WTC11 (cell line): ENCODE data around the gene PAK1IP1. TPM values are rescaled to one million over a fixed set of nuclear protein-coding genes. Genes with fewer than 3 reads are reported as not detected.
A peak's percentile ranks its signal among the peaks of the same experiment; 100 is the strongest.

ENCODE experiments used
- ATAC-seq: fragments of 200-7000 bp; cut with Tn5 transposase; 2 replicates; pipeline ENCODE4 v1.10.0; 2021; ENCODE audit warnings: mild to moderate bottlenecking, moderate library complexity
- CTCF ChIA-PET: fragments of 300-600 bp; sonication (Branson Sonifier 250); formaldehyde crosslinking; loops from one replicate; lab custom pipeline; 2021; ENCODE audit warnings: antibody characterized with exemption; lab: Charles Lee
- POLR2A ChIA-PET: fragments of 350-600 bp; sonication (Branson Sonifier 250); formaldehyde crosslinking; loops from one replicate; lab custom pipeline; 2021; ENCODE audit warnings: antibody characterized with exemption; lab: Charles Lee
- DNase-seq: peaks from one replicate; pipeline ENCODE4 v3.0.0; 2021; ENCODE audit warnings: low spot score
- H3K27ac Mint-ChIP-seq: 2 replicates; pipeline ENCODE4 v1.8.0; 2021; ENCODE audit warnings: mixed read lengths
- H3K27me3 Mint-ChIP-seq: 2 replicates; pipeline ENCODE4 v1.8.0; 2021; ENCODE audit warnings: low read depth, mild to moderate bottlenecking, moderate library complexity, mixed read lengths
- H3K36me3 Mint-ChIP-seq: 2 replicates; pipeline ENCODE4 v1.8.0; 2021; ENCODE audit warnings: mixed read lengths
- H3K4me1 Mint-ChIP-seq: 2 replicates; pipeline ENCODE4 v1.8.0; 2022; ENCODE audit warnings: mixed read lengths
- H3K4me3 Mint-ChIP-seq: 2 replicates; pipeline ENCODE4 v1.8.0; 2021; ENCODE audit warnings: mild to moderate bottlenecking, moderate library complexity, mixed read lengths
- H3K9me3 Mint-ChIP-seq: 2 replicates; pipeline ENCODE4 v1.8.0; 2021; ENCODE audit warnings: mixed read lengths
- ELF4 ChIP-seq: sonication (generic); formaldehyde crosslinking; IDR thresholded peaks from 2 replicates; pipeline ENCODE4 v1.8.1; 2022; ENCODE audit warnings: low read depth, mild to moderate bottlenecking, moderate library complexity, missing genetic modification reagents
- ESRRA ChIP-seq: sonication (generic); formaldehyde crosslinking; IDR thresholded peaks from 2 replicates; pipeline ENCODE4 v1.8.1; 2022; ENCODE audit warnings: mild to moderate bottlenecking, missing genetic modification reagents, borderline replicate concordance
- FOXP1 ChIP-seq: sonication (generic); formaldehyde crosslinking; IDR thresholded peaks from 2 replicates; pipeline ENCODE4 v1.8.0; 2022; ENCODE audit warnings: missing genetic modification reagents, mild to moderate bottlenecking, moderate library complexity, borderline replicate concordance
- GRHL2 ChIP-seq: fragments of 250-450 bp; sonication (Bioruptor Pico); IDR thresholded peaks from 2 replicates; pipeline ENCODE4 v1.8.0; 2022; ENCODE audit warnings: mild to moderate bottlenecking, moderate library complexity; ENCODE audit not compliant: insufficient replicate concordance, severe bottlenecking
- JAZF1 ChIP-seq: fragments of 250-450 bp; sonication (Bioruptor Pico); IDR thresholded peaks from 2 replicates; pipeline ENCODE4 v1.9.0; 2021; ENCODE audit warnings: moderate library complexity, mild to moderate bottlenecking, inconsistent platforms
- MXD4 ChIP-seq: fragments of 250-450 bp; sonication (Bioruptor Pico); IDR thresholded peaks from 2 replicates; pipeline ENCODE4 v1.8.0; 2021; ENCODE audit warnings: mild to moderate bottlenecking, moderate library complexity, borderline replicate concordance
- NFE2L1 ChIP-seq: sonication (generic); formaldehyde crosslinking; IDR thresholded peaks from 2 replicates; pipeline ENCODE4 v1.8.1; 2023; ENCODE audit warnings: missing genetic modification reagents
- NR3C1 ChIP-seq: sonication (generic); formaldehyde crosslinking; conservative IDR thresholded peaks from 2 replicates; pipeline ENCODE4 v1.8.1; 2023; ENCODE audit warnings: low read depth, mild to moderate bottlenecking, missing genetic modification reagents
- OVOL2 ChIP-seq: fragments of 250-450 bp; sonication (Bioruptor Pico); IDR thresholded peaks from 2 replicates; pipeline ENCODE4 v1.9.0; 2021; ENCODE audit warnings: mild to moderate bottlenecking, borderline replicate concordance
- RELA ChIP-seq: sonication (generic); formaldehyde crosslinking; IDR thresholded peaks from 2 replicates; pipeline ENCODE4 v1.8.1; 2022; ENCODE audit warnings: missing genetic modification reagents, mild to moderate bottlenecking, borderline replicate concordance
- TEAD1 ChIP-seq: sonication (generic); formaldehyde crosslinking; IDR thresholded peaks from 2 replicates; pipeline ENCODE4 v1.8.0; 2022; ENCODE audit warnings: mild to moderate bottlenecking, missing genetic modification reagents
- TP53 ChIP-seq: sonication (generic); formaldehyde crosslinking; IDR thresholded peaks from 2 replicates; pipeline ENCODE4 v1.8.1; 2023; ENCODE audit warnings: mild to moderate bottlenecking, missing genetic modification reagents
- ZNF219 ChIP-seq: sonication (generic); formaldehyde crosslinking; IDR thresholded peaks from 2 replicates; pipeline ENCODE4 v1.8.0; 2023; ENCODE audit warnings: missing genetic modification reagents, mild to moderate bottlenecking, borderline replicate concordance
- ZNF232 ChIP-seq: sonication (generic); formaldehyde crosslinking; IDR thresholded peaks from 2 replicates; pipeline ENCODE4 v1.8.0; 2022; ENCODE audit warnings: mild to moderate bottlenecking, missing genetic modification reagents
- ZNF317 ChIP-seq: sonication (generic); formaldehyde crosslinking; IDR thresholded peaks from 2 replicates; pipeline ENCODE4 v1.8.1; 2023; ENCODE audit warnings: low read depth, mild to moderate bottlenecking, moderate library complexity, missing genetic modification reagents, borderline replicate concordance
- ZNF396 ChIP-seq: fragments of 250-450 bp; sonication (Bioruptor Pico); IDR thresholded peaks from 2 replicates; pipeline ENCODE4 v1.8.0; 2021; ENCODE audit warnings: mild to moderate bottlenecking, moderate library complexity, borderline replicate concordance
- total RNA-seq: library from RNA; stranded (reverse); gene quantifications from 3 replicates; pipeline ENCODE4 v1.2.3, GENCODE V29; 2021
- TF ChIP-seq, protein P1 (sequence below): sonication (generic); formaldehyde crosslinking; IDR thresholded peaks from 2 replicates; pipeline ENCODE4 v1.8.1; 2023; ENCODE audit warnings: mild to moderate bottlenecking, moderate library complexity, missing genetic modification reagents
- TF ChIP-seq, protein P2 (sequence below): fragments of 250-450 bp; sonication (Bioruptor Pico); conservative IDR thresholded peaks from 2 replicates; pipeline ENCODE4 v1.9.0; 2021; ENCODE audit warnings: mild to moderate bottlenecking
- TF ChIP-seq, protein P3 (sequence below): fragments of 250-450 bp; sonication (Bioruptor Pico); IDR thresholded peaks from 2 replicates; pipeline ENCODE4 v1.9.0; 2021; ENCODE audit warnings: moderate library complexity, mild to moderate bottlenecking, inconsistent platforms, borderline replicate concordance
- TF ChIP-seq, protein P4 (sequence below): sonication (generic); formaldehyde crosslinking; IDR thresholded peaks from 2 replicates; pipeline ENCODE4 v1.8.1; 2022; ENCODE audit warnings: missing genetic modification reagents, borderline replicate concordance
- TF ChIP-seq, protein P5 (sequence below): fragments of 250-450 bp; sonication (Bioruptor Pico); IDR thresholded peaks from 2 replicates; pipeline ENCODE4 v1.9.0; 2021; ENCODE audit warnings: mild to moderate bottlenecking
- TF ChIP-seq, protein P6 (sequence below): sonication (generic); formaldehyde crosslinking; IDR thresholded peaks from 2 replicates; pipeline ENCODE4 v1.8.0; 2022; ENCODE audit warnings: mild to moderate bottlenecking, missing genetic modification reagents
- TF ChIP-seq, protein P7 (sequence below): sonication (generic); formaldehyde crosslinking; IDR thresholded peaks from 2 replicates; pipeline ENCODE4 v1.8.0; 2023; ENCODE audit warnings: missing genetic modification reagents
- TF ChIP-seq, protein P8 (sequence below): sonication (generic); formaldehyde crosslinking; conservative IDR thresholded peaks from 2 replicates; pipeline ENCODE4 v1.8.1; 2022; ENCODE audit warnings: mild to moderate bottlenecking, missing genetic modification reagents

The PAK1IP1 gene
- total RNA-seq, 1 experiment from 2014 or later: 30.4 TPM

DNA sequence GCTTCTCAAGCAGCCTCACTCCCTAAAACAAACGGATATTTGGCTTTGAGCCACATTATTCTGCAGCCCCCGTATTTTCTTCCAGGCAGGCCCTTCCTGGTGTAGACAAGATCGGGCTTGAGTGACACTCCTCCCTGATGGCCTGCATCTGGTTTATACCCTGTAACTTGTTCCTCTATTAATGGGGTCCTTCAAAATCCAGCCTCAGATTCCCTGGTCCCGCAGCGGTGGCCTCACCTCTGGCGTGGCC, 27.7 kb downstream of the PAK1IP1 start (continued):
- TF ChIP-seq, protein P1, sequence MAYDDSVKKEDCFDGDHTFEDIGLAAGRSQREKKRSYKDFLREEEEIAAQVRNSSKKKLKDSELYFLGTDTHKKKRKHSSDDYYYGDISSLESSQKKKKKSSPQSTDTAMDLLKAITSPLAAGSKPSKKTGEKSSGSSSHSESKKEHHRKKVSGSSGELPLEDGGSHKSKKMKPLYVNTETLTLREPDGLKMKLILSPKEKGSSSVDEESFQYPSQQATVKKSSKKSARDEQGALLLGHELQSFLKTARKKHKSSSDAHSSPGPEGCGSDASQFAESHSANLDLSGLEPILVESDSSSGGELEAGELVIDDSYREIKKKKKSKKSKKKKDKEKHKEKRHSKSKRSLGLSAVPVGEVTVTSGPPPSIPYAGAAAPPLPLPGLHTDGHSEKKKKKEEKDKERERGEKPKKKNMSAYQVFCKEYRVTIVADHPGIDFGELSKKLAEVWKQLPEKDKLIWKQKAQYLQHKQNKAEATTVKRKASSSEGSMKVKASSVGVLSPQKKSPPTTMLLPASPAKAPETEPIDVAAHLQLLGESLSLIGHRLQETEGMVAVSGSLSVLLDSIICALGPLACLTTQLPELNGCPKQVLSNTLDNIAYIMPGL (CRISPR knock-in tag): no peak
- no peak for TF ChIP-seq ZNF219 (CRISPR knock-in tag)
- TF ChIP-seq NFE2L1 (CRISPR knock-in tag): no peak
- TF ChIP-seq, protein P2, sequence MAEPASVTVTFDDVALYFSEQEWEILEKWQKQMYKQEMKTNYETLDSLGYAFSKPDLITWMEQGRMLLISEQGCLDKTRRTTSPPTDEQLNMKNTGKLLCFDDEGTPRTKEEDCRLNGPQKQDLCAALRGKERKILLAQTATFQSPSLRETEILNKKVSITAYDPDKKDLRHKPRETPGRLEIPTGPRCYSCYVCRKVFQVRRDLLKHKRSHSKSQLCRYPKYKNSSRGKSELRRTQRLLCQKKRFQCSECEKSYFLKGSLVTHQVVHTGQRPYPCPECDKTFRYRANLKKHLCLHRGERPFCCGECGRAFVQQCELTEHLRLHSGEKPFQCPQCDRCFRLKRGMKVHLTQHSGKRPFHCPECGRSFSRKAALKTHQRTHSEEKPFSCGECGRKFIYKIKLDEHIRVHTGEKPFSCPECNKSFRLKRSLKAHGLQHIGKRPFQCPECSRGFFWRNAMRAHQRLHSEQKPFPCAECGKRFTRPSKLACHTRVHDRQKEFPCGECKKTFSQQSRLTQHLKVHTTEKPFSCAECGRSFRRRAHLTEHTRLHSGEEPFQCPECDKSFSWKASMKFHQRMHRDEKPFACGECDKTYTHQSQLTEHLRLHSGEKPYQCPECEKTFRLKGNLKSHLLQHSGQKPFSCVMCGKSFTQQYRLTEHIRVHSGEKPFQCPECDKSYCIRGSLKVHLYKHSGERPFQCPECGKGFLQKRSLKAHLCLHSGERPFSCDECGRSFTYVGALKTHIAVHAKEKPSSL (CRISPR knock-in tag): no peak
- TF ChIP-seq ZNF317 (CRISPR knock-in tag): no peak
- TF ChIP-seq NR3C1 (CRISPR knock-in tag): no peak

DNA sequence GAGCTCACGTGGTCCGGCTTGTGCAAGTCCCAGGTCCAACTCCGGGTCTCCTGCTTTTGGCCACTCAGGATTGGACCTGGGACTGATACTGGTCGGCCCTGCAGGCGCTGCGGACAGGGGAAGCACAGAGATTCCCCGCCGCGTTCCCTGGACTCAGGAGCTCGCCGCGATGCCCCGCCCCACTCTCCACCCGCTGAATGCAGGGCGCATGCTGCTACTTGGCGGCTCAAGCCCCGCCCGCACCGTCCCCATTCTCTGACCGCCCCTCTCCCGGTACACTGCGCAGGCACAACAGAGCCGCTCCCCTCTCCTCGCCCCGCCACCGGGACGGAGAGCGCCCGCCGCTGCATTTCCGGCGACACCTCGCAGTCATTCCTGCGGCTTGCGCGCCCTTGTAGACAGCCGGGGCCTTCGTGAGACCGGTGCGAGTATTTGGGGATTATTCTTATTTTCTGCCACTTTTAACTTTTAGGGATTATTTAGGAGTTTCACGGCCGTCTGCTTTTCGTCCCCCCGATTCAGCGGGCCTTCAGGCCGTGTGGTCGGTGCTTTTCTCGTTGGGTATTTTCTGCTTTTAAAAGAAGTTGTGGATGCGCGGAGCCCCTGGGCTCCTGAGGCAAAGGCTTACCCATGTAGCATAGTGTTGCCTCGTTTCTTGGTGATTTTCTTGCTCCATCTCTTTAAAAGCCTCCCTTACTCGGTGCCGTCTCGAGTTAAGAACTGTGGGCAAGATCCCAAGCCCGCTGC, 28.2 kb downstream of the PAK1IP1 start, which contains the start of gene TMEM14C:
TMEM14C (plus strand) TSS at position 251 of the 747 bp plus-strand sequence. CDS start 1,544 bp downstream, outside the sequence.
- H3K9me3 Mint-ChIP-seq: peaks cover 23% of the 10 kb centered on the region
- POLR2A ChIA-PET: interaction anchor here (0.5 to 4.5 kb wide), 8 partner anchors 12 to 289 kb away, joined by 3 to 43 read pairs (median 3); partner anchors contain the start of genes C6orf52, PAK1IP1 and TMEM14B
- H3K4me3 Mint-ChIP-seq: peak within 1 kb of the TSS; percentile 97
- ATAC-seq (peak; percentile 97), DNase-seq (peak; percentile 100)
- H3K4me1 Mint-ChIP-seq: peaks cover 28% of the 10 kb centered on the region
- no peaks in the 10 kb centered on the region for H3K27me3 Mint-ChIP-seq
- H3K27ac Mint-ChIP-seq: peak within 1 kb of the TSS; percentile 99
- CTCF ChIA-PET: interaction anchor here (0.6 to 2.7 kb wide), 6 partner anchors 18 to 257 kb away, joined by 3 to 11 read pairs (median 6); partner anchors contain the start of gene TMEM14B
- H3K36me3 Mint-ChIP-seq: peaks cover 34% of the 10 kb centered on the region
- TF ChIP-seq ESRRA (no peak), TP53 (CRISPR knock-in tag) (no peak), FOXP1 (CRISPR knock-in tag) (peak; percentile 80; the same call in 1 of the 2 replicates), GRHL2 (CRISPR knock-in tag) (no peak), ELF4 (CRISPR knock-in tag) (no peak), JAZF1 (CRISPR knock-in tag) (no peak), NFE2L1 (CRISPR knock-in tag) (peak; percentile 64; the same call in 1 of the 2 replicates), ZNF232 (CRISPR knock-in tag) (peak; percentile 92; the same call in 1 of the 2 replicates), OVOL2 (no peak), ZNF396 (CRISPR knock-in tag) (no peak), MXD4 (CRISPR knock-in tag) (no peak), RELA (CRISPR knock-in tag) (no peak), TEAD1 (peak; percentile 52; the same call in 1 of the 2 replicates), NR3C1 (CRISPR knock-in tag) (no peak)
- TF ChIP-seq, protein P3, sequence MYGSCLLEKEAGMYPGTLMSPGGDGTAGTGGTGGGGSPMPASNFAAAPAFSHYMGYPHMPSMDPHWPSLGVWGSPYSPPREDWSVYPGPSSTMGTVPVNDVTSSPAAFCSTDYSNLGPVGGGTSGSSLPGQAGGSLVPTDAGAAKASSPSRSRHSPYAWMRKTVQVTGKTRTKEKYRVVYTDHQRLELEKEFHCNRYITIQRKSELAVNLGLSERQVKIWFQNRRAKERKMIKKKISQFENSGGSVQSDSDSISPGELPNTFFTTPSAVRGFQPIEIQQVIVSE (CRISPR knock-in tag): no peak
- TF ChIP-seq, protein P4, sequence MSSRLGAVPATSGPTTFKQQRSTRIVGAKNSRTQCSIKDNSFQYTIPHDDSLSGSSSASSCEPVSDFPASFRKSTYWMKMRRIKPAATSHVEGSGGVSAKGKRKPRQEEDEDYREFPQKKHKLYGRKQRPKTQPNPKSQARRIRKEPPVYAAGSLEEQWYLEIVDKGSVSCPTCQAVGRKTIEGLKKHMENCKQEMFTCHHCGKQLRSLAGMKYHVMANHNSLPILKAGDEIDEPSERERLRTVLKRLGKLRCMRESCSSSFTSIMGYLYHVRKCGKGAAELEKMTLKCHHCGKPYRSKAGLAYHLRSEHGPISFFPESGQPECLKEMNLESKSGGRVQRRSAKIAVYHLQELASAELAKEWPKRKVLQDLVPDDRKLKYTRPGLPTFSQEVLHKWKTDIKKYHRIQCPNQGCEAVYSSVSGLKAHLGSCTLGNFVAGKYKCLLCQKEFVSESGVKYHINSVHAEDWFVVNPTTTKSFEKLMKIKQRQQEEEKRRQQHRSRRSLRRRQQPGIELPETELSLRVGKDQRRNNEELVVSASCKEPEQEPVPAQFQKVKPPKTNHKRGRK (CRISPR knock-in tag): no peak
- TF ChIP-seq, protein P5, sequence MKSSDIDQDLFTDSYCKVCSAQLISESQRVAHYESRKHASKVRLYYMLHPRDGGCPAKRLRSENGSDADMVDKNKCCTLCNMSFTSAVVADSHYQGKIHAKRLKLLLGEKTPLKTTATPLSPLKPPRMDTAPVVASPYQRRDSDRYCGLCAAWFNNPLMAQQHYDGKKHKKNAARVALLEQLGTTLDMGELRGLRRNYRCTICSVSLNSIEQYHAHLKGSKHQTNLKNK (CRISPR knock-in tag): no peak
- TF ChIP-seq, protein P6, sequence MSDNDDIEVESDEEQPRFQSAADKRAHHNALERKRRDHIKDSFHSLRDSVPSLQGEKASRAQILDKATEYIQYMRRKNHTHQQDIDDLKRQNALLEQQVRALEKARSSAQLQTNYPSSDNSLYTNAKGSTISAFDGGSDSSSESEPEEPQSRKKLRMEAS (CRISPR knock-in tag): peak; percentile 91
- TF ChIP-seq, protein P7, sequence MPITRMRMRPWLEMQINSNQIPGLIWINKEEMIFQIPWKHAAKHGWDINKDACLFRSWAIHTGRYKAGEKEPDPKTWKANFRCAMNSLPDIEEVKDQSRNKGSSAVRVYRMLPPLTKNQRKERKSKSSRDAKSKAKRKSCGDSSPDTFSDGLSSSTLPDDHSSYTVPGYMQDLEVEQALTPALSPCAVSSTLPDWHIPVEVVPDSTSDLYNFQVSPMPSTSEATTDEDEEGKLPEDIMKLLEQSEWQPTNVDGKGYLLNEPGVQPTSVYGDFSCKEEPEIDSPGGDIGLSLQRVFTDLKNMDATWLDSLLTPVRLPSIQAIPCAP: no peak
- TF ChIP-seq, protein P8, sequence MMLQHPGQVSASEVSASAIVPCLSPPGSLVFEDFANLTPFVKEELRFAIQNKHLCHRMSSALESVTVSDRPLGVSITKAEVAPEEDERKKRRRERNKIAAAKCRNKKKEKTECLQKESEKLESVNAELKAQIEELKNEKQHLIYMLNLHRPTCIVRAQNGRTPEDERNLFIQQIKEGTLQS (CRISPR knock-in tag): no peak
